Prostate gland (tissue), 2 donors: ENCODE data around the gene F2R.

Experiments
- CTCF ChIP-seq, 4 experiments: fragments of 200-600 bp in 2 of 4; fragments of 450-650 bp in 2 of 4; sonication (generic) in 2 of 4; IDR thresholded peaks; 1 replicate in 3 of 4; 2 replicates in 1 of 4; pipeline ENCODE4 v1.5.1; 2016 to 2019; ENCODE audit warnings: antibody characterized with exemption in 4 of 4, mild to moderate bottlenecking in 2 of 4, moderate library complexity in 2 of 4
- POLR2A ChIP-seq: fragments of 450-650 bp; IDR thresholded peaks from one replicate; pipeline ENCODE4 v1.6.1; 2016; ENCODE audit warnings: antibody characterized with exemption, mild to moderate bottlenecking
- POLR2AphosphoS5 ChIP-seq: sonication (generic); formaldehyde crosslinking; IDR thresholded peaks from one replicate; pipeline ENCODE4 v1.6.1; 2017; ENCODE audit warnings: antibody characterized with exemption

- TF ChIP-seq CTCF (IDR thresholded peaks at IDR 0.05) (no peak), POLR2AphosphoS5 (no peak), POLR2A (no peak)
Measured at GRCh38 chr5:76692274-76692540, 23.7 kb upstream of the F2R start.
